ENCODE results near the gene GABPA.

Gene GABPA

GRCh38 chr21:25813917-25814316 is 79.1 kb downstream of the GABPA start:
- no peak for DNase-seq

- DNase-seq, result no peak
These were observed 83.3 kb downstream of the GABPA start for GRCh38 chr21:25818121-25818520.

GRCh38 chr21:25818551-25818950 is 83.8 kb downstream of the GABPA start:
- no peak for DNase-seq

Data from NCI-H1417 (cell line).